Thyroid gland (tissue), 4 donors: ENCODE measurements around the gene PLXND1. TPM values are rescaled to one million over a fixed set of nuclear protein-coding genes. Genes with fewer than 3 reads are reported as not detected.
"Not testable (repeated sequence)": the region's sequence is repeated elsewhere in the genome, so short reads cannot be mapped to it uniquely, and the experiment has no call there.

ENCODE experiments used
- DNase-seq, 2 donors: peaks; one replicate each; pipeline ENCODE4 v3.0.0-alpha.2; 2019
- H3K27ac ChIP-seq, 3 donors: fragments of 200-600 bp; sonication (generic); 1 replicate in 2 of 3; 2 replicates in 1 of 3; pipeline ENCODE4 v1.5.1; 2016 to 2019; ENCODE audit warnings: mild to moderate bottlenecking in 1 of 3, moderate library complexity in 1 of 3
- H3K27me3 ChIP-seq: fragments of 200-600 bp; sonication (generic); one replicate; pipeline ENCODE4 v1.5.1; 2019
- H3K36me3 ChIP-seq, 2 donors: fragments of 200-600 bp; sonication (generic); one replicate each; pipeline ENCODE4 v1.5.1; 2016 to 2019
- H3K4me1 ChIP-seq, 2 donors: fragments of 200-600 bp; sonication (generic); one replicate each; pipeline ENCODE4 v1.5.1; 2017 to 2019
- H3K4me3 ChIP-seq, 3 donors: fragments of 200-600 bp; sonication (generic); replicated peaks in 1 of 3; 1 replicate in 2 of 3; 2 replicates in 1 of 3; pipeline ENCODE4 v1.5.1; 2016; ENCODE audit warnings: mild to moderate bottlenecking in 1 of 3
- H3K9me3 ChIP-seq: fragments of 200-600 bp; sonication (generic); one replicate; pipeline ENCODE4 v1.5.1; 2017
- POLR2A ChIP-seq, 2 donors: fragments of 450-650 bp; IDR thresholded peaks; one replicate each; pipeline ENCODE4 v1.6.1; 2017; ENCODE audit warnings: antibody characterized with exemption in 2 of 2, mild to moderate bottlenecking in 2 of 2, moderate library complexity in 1 of 2
- WGBS, 2 donors: methylation state at CpG; one replicate each; pipeline ENCODE4 v1.1.5; 2017; 5-methylcytosine and 5-hydroxymethylcytosine counted together
- intact Hi-C: fragments of 100-400 bp; cut with DNase I; formaldehyde crosslinking; loops from one replicate; pipeline ENCODE4 v1.15.1; 2023
- total RNA-seq, 4 donors: library from RNA; depleted of rRNA; stranded (reverse); fragments of >200 nt; gene quantifications; one replicate each; pipeline ENCODE4 v1.2.3, GENCODE V29; 2016
- TF ChIP-seq, protein P1 (sequence below), 6 experiments: fragments of 200-600 bp in 3 of 6; fragments of 450-650 bp in 3 of 6; sonication (generic) in 3 of 6; IDR thresholded peaks; one replicate each; pipeline ENCODE4 v1.5.1; 2016 to 2019; ENCODE audit warnings: antibody characterized with exemption in 6 of 6, mild to moderate bottlenecking in 2 of 6, inconsistent platforms in 1 of 6, moderate library complexity in 1 of 6

The PLXND1 gene
- total RNA-seq, 4 donors from 2014 or later, result 50.7 to 69.8 (median 60.8) TPM

DNA sequence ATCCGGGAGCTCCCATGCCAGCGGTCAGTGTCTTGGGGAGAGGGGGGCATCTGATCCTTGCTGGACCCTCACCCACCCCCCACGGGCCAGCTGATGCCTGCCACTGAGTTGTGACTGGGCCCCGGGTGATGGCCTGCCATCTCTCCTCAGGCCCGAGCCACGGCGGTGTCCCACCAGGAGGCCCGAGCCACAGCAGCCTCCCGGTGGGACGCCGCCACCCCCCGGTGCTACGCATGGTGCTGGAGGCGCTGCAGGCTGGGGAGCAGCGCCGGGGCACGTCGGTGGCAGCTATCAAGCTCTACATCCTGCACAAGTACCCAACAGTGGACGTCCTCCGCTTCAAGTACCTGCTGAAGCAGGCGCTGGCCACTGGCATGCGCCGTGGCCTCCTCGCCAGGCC, 59.2 kb downstream of the PLXND1 start:
- WGBS, 2 donors, result 90 to 100% methylated on average over 2 to 12 of the region's 24 CpGs
- TF ChIP-seq POLR2A (IDR thresholded peaks at IDR 0.05), result no peak
- TF ChIP-seq, protein P1, sequence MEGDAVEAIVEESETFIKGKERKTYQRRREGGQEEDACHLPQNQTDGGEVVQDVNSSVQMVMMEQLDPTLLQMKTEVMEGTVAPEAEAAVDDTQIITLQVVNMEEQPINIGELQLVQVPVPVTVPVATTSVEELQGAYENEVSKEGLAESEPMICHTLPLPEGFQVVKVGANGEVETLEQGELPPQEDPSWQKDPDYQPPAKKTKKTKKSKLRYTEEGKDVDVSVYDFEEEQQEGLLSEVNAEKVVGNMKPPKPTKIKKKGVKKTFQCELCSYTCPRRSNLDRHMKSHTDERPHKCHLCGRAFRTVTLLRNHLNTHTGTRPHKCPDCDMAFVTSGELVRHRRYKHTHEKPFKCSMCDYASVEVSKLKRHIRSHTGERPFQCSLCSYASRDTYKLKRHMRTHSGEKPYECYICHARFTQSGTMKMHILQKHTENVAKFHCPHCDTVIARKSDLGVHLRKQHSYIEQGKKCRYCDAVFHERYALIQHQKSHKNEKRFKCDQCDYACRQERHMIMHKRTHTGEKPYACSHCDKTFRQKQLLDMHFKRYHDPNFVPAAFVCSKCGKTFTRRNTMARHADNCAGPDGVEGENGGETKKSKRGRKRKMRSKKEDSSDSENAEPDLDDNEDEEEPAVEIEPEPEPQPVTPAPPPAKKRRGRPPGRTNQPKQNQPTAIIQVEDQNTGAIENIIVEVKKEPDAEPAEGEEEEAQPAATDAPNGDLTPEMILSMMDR (IDR thresholded peaks at IDR 0.05), result no peak
- H3K4me1 ChIP-seq, result no peaks in the 10 kb centered on the region
- H3K27ac ChIP-seq, result no peak overlapping the region
- no peaks in the 10 kb centered on the region for H3K36me3 ChIP-seq
- intact Hi-C loops, result no loop called here
- H3K4me3 ChIP-seq, result no peak overlapping the region
- DNase-seq, result no peak
- no peaks in the 10 kb centered on the region for H3K9me3 ChIP-seq
- no peaks in the 10 kb centered on the region for H3K27me3 ChIP-seq

DNA sequence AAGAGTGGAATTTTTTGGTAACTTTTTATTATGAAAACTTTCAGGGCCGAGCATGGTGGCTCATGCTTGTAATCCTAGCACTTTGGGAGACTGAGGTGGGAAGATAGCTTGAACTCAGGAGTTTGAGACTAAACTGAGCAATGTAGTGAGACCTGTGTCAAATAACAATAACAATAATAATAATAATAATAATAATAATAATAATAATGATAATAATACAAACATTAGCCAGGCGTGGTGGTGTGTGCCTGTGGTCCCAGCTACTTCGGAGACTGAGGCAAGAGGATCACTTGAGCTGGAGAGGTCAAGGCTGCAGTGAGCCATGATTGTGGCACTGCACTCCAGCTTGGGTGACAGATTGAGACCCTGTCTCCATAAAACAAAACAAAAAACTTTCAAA, 60.5 kb downstream of the PLXND1 start:
- intact Hi-C loops, H3K27ac ChIP-seq, H3K36me3 ChIP-seq, H3K9me3 ChIP-seq, DNase-seq, H3K4me1 ChIP-seq, H3K27me3 ChIP-seq, H3K4me3 ChIP-seq: not testable (repeated sequence)
- WGBS, 2 donors, result 94% methylated on average over 3 of the region's 3 CpGs

DNA sequence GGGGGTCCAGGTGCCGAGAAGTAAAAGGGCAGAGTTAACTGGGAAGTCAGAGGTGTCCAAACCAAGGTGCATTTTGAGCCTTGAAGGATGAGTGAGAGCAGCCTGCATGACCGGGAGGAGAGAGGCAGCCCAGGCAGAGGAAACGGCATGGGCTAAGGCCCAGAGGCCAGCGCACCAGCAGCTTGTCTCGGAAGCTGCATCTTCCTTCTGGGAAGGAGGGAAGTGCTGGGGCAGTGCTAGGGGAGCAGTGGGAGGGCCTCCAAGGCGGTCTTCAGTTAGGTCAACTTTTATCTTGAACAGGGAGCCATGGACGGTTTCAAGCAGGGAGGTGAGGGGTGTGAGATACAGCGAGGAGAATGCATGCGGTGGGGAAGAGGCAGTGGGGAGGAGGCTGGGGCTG, 62.5 kb downstream of the PLXND1 start:
- H3K27me3 ChIP-seq, result no peaks in the 10 kb centered on the region
- WGBS, 2 donors, result 86 to 88% methylated on average over 9 of the region's 9 CpGs
- no peak overlapping the region for H3K27ac ChIP-seq
- peaks cover 6 to 11% of the 10 kb centered on the region in 2 donors for H3K4me1 ChIP-seq
- H3K36me3 ChIP-seq, result no peaks in the 10 kb centered on the region
- DNase-seq, result no peak
- intact Hi-C loops, result no loop called here
- H3K4me3 ChIP-seq, result no peak overlapping the region
- H3K9me3 ChIP-seq, result no peaks in the 10 kb centered on the region
- TF ChIP-seq, protein P1 (IDR thresholded peaks at IDR 0.05), result no peak
- TF ChIP-seq POLR2A (IDR thresholded peaks at IDR 0.05), result no peak

DNA sequence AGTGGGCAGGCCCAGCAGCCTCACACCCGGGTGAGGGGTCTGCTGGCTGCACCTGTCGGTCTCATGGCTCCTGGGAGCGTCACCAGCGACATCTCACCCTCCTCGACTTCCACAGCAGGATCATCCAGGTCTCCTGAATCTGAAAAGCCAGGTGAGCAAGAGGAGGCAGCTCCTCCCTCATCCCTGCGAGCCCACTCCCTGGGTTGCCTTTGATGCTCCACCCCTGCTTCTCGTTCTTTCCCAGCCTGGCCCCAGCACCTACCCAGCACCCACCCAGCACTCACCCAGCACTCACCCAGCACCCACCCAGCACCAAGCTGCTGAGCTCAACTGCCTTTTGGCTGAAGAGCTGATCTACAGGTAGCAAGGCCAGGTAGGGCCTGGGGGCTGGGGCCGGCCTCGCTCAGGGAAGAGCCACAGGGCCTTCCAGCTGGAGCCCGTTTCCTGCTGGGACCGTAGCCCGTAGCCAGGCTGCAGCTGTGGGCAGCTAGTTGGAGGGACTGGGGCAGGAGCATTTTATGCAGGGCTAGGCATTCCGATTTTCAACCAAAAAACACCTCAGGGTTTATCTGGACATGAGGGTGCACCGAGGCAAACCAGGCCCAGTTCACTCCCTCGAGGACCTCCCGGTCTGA, 63.2 kb downstream of the PLXND1 start, which contains the start of gene H1-8:
Gene H1-8 (plus strand): TSS at position 20 of the 635 bp plus-strand sequence. CDS start 44 bp downstream, at position 64.
- Histone ChIP-seq H3K4me1 (peaks cover 6 to 12% of the 10 kb centered on the region in 2 donors), H3K9me3 (no peaks in the 10 kb centered on the region), H3K27ac (no peak within 1 kb of the TSS), H3K36me3 (no peaks in the 10 kb centered on the region), H3K4me3 (no peak within 1 kb of the TSS), H3K27me3 (no peaks in the 10 kb centered on the region)
- 88 to 93% methylated on average over 14 to 16 of the region's 16 CpGs for WGBS, 2 donors
- TF ChIP-seq POLR2A (IDR thresholded peaks at IDR 0.05), result no peak
- TF ChIP-seq, protein P1 (IDR thresholded peaks at IDR 0.05), result no peak
- intact Hi-C loops, result no loop called here
- DNase-seq, result no peak

DNA sequence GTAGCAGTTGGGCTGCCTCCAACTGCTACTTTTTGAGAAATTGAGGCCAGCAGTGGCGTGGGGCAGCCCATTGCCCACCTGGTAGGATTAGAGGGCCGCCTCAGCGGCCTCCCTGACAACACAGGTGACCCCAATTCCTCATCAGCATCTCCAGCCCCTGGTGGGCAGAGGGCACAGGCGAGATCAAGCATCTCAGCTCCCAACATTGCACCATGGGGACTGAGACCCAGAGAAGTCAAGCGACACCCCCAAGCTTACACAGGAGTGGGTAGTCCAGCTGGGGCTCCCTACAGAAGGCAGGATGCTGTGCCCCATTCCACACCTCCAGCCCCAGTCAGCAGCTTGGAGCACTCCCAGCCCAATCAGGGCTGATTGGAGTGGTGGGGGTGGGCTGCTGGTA, 63.7 kb downstream of the PLXND1 start:
- TF ChIP-seq, protein P1 (IDR thresholded peaks at IDR 0.05), result no peak
- no peak for TF ChIP-seq POLR2A (IDR thresholded peaks at IDR 0.05)
- WGBS, 2 donors, result 90 to 100% methylated on average over 2 of the region's 5 CpGs
- DNase-seq, result no peak
- H3K36me3 ChIP-seq, result no peaks in the 10 kb centered on the region
- H3K4me1 ChIP-seq, result peaks cover 6 to 12% of the 10 kb centered on the region in 2 donors
- H3K4me3 ChIP-seq, result no peak overlapping the region
- no peaks in the 10 kb centered on the region for H3K27me3 ChIP-seq
- no peaks in the 10 kb centered on the region for H3K9me3 ChIP-seq
- intact Hi-C loops, result no loop called here
- no peak overlapping the region for H3K27ac ChIP-seq
